HepG2 (cell line): ENCODE results near the gene ZNF440. TPM values are rescaled to one million over a fixed set of nuclear protein-coding genes. Genes with fewer than 3 reads are reported as not detected.

Experiments
- CHD4 ChIP-seq: fragments of 200-600 bp; sonication (generic); IDR thresholded peaks from 2 replicates; pipeline ENCODE4 v1.7.0; 2017; ENCODE audit warnings: mild to moderate bottlenecking, low read length, borderline replicate concordance
- EED ChIP-seq: sonication (generic); formaldehyde crosslinking; IDR thresholded peaks from 2 replicates; pipeline ENCODE4 v1.5.0; 2020; ENCODE audit warnings: mild to moderate bottlenecking, missing genetic modification reagents
- KDM4B ChIP-seq: sonication (generic); formaldehyde crosslinking; IDR thresholded peaks from 2 replicates; pipeline ENCODE4 v1.4.0; 2020; ENCODE audit warnings: missing genetic modification reagents
- NKX3-1 ChIP-seq: sonication (generic); formaldehyde crosslinking; IDR thresholded peaks from 2 replicates; pipeline ENCODE4 v1.5.0; 2020; ENCODE audit warnings: missing genetic modification reagents
- PAF1 ChIP-seq: IDR thresholded peaks from 2 replicates; pipeline ENCODE4 v1.6.1; 2016; ENCODE audit warnings: missing genetic modification reagents, missing compliant biosample characterization
- RELA ChIP-seq: sonication (generic); formaldehyde crosslinking; IDR thresholded peaks from 2 replicates; pipeline ENCODE4 v1.4.0; 2020; ENCODE audit warnings: missing genetic modification reagents
- SP1 ChIP-seq, 2 experiments: fragments of 450-650 bp in 1 of 2; sonication (generic) in 1 of 2; formaldehyde crosslinking in 1 of 2; IDR thresholded peaks; 2 replicates each; pipeline versions ENCODE4 v1.4.0 to v1.6.1; 2016 to 2020; ENCODE audit warnings: missing genetic modification reagents in 1 of 2
- ZFYVE20 ChIP-seq: sonication (generic); formaldehyde crosslinking; IDR thresholded peaks from 2 replicates; pipeline ENCODE4 v1.8.0; 2023; ENCODE audit warnings: low read depth, mild to moderate bottlenecking, moderate library complexity, missing genetic modification reagents, borderline replicate concordance
- ZKSCAN8 ChIP-seq: IDR thresholded peaks from 2 replicates; pipeline ENCODE4 v1.6.1; 2016; ENCODE audit warnings: borderline replicate concordance, missing genetic modification reagents, missing compliant biosample characterization
- ZNF143 ChIP-seq: sonication (generic); formaldehyde crosslinking; IDR thresholded peaks from 2 replicates; pipeline ENCODE4 v1.4.0; 2020; ENCODE audit warnings: missing genetic modification reagents
- ZNF557 ChIP-seq: sonication (generic); formaldehyde crosslinking; IDR thresholded peaks from 2 replicates; pipeline ENCODE4 v1.4.0; 2020; ENCODE audit warnings: missing genetic modification reagents
- ZNF577 ChIP-seq: sonication (generic); formaldehyde crosslinking; IDR thresholded peaks from 2 replicates; pipeline ENCODE4 v1.4.0; 2020; ENCODE audit warnings: mild to moderate bottlenecking, low read depth, missing genetic modification reagents, borderline replicate concordance
- ZNF652 ChIP-seq: IDR thresholded peaks from 2 replicates; pipeline ENCODE4 v1.6.1; 2016; ENCODE audit warnings: low read depth, borderline replicate concordance
- ZNF670 ChIP-seq: sonication (generic); formaldehyde crosslinking; IDR thresholded peaks from 2 replicates; pipeline ENCODE4 v1.8.0; 2022; ENCODE audit warnings: mild to moderate bottlenecking, missing genetic modification reagents, borderline replicate concordance
- polyA plus RNA-seq, 8 experiments: library from polyadenylated mRNA; depleted of rRNA in 3 of 8; stranded (reverse) in 7 of 8; unstranded in 1 of 8; fragments of >200 nt; fragmentation: Illumina TruSeq in 4 of 8; extraction: Trizol in 4 of 8; gene quantifications; 2 replicates each; pipeline versions ENCODE4 v1.2.1 to v1.2.3, GENCODE V29; 2011 to 2016; ENCODE audit warnings: low read depth in 4 of 8, missing spikeins in 1 of 8, mixed read lengths in 1 of 8; ENCODE audit not compliant: insufficient read depth in 1 of 8
- total RNA-seq, 5 experiments: library from RNA; depleted of rRNA; stranded (reverse); fragments of >200 nt; fragmentation: Illumina TruSeq; extraction: Trizol; gene quantifications; 2 replicates each; pipeline ENCODE4 v1.2.3, GENCODE V29; 2016; ENCODE audit warnings: low read depth in 1 of 5
- TF ChIP-seq, protein P1 (sequence below): IDR thresholded peaks from 2 replicates; pipeline ENCODE4 v1.6.1; 2016; ENCODE audit warnings: low read depth, missing genetic modification reagents, missing compliant biosample characterization
- TF ChIP-seq, protein P2 (sequence below): sonication (generic); formaldehyde crosslinking; IDR thresholded peaks from 2 replicates; pipeline ENCODE4 v1.4.0; 2020; ENCODE audit warnings: mild to moderate bottlenecking, low read depth, missing genetic modification reagents
- TF ChIP-seq, protein P3 (sequence below): sonication (generic); formaldehyde crosslinking; IDR thresholded peaks from 2 replicates; pipeline ENCODE4 v1.8.1; 2022; ENCODE audit warnings: mild to moderate bottlenecking, missing genetic modification reagents
- TF ChIP-seq, protein P4 (sequence below): sonication (generic); formaldehyde crosslinking; IDR thresholded peaks from 2 replicates; pipeline ENCODE4 v1.4.0; 2020; ENCODE audit warnings: mild to moderate bottlenecking, missing genetic modification reagents
- TF ChIP-seq, protein P5 (sequence below): sonication (generic); formaldehyde crosslinking; IDR thresholded peaks from 2 replicates; pipeline ENCODE4 v1.5.0; 2020; ENCODE audit warnings: missing genetic modification reagents

Gene ZNF440
- total and polyA plus RNA-seq, 2 of the 13 experiments (the other 11 are each of a cell fraction or from before 2014, with no cell fraction given) = 2.7 to 12.4 TPM

DNA sequence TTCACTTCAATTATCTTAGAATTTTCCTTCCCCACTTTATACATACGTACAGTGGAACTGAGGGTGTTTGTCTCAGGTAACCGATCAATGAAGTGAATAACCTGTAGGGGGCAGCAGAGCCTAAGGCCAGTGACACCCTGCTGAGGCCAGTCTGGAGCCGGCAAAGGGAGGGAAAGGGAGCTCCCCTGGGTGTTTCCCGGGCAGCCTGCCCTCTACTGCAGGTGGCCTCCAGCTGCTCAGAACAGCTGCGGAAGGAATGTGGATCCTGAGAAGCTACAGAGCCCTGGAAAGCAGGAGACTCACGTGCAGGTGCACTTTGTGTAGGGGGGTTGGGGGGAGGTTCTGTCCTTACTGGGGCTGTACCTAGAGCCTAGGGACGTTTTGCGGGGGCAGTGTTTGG, 16.6 kb upstream of the ZNF440 start (continued):
- no peak for TF ChIP-seq ZKSCAN8 (CRISPR knock-in tag)
- TF ChIP-seq, protein P1, sequence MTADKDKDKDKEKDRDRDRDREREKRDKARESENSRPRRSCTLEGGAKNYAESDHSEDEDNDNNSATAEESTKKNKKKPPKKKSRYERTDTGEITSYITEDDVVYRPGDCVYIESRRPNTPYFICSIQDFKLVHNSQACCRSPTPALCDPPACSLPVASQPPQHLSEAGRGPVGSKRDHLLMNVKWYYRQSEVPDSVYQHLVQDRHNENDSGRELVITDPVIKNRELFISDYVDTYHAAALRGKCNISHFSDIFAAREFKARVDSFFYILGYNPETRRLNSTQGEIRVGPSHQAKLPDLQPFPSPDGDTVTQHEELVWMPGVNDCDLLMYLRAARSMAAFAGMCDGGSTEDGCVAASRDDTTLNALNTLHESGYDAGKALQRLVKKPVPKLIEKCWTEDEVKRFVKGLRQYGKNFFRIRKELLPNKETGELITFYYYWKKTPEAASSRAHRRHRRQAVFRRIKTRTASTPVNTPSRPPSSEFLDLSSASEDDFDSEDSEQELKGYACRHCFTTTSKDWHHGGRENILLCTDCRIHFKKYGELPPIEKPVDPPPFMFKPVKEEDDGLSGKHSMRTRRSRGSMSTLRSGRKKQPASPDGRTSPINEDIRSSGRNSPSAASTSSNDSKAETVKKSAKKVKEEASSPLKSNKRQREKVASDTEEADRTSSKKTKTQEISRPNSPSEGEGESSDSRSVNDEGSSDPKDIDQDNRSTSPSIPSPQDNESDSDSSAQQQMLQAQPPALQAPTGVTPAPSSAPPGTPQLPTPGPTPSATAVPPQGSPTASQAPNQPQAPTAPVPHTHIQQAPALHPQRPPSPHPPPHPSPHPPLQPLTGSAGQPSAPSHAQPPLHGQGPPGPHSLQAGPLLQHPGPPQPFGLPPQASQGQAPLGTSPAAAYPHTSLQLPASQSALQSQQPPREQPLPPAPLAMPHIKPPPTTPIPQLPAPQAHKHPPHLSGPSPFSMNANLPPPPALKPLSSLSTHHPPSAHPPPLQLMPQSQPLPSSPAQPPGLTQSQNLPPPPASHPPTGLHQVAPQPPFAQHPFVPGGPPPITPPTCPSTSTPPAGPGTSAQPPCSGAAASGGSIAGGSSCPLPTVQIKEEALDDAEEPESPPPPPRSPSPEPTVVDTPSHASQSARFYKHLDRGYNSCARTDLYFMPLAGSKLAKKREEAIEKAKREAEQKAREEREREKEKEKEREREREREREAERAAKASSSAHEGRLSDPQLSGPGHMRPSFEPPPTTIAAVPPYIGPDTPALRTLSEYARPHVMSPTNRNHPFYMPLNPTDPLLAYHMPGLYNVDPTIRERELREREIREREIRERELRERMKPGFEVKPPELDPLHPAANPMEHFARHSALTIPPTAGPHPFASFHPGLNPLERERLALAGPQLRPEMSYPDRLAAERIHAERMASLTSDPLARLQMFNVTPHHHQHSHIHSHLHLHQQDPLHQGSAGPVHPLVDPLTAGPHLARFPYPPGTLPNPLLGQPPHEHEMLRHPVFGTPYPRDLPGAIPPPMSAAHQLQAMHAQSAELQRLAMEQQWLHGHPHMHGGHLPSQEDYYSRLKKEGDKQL = no peak
- TF ChIP-seq, protein P2, sequence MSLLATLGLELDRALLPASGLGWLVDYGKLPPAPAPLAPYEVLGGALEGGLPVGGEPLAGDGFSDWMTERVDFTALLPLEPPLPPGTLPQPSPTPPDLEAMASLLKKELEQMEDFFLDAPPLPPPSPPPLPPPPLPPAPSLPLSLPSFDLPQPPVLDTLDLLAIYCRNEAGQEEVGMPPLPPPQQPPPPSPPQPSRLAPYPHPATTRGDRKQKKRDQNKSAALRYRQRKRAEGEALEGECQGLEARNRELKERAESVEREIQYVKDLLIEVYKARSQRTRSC (CRISPR knock-in tag) = no peak
- no peak for TF ChIP-seq NKX3-1
- TF ChIP-seq, protein P3, sequence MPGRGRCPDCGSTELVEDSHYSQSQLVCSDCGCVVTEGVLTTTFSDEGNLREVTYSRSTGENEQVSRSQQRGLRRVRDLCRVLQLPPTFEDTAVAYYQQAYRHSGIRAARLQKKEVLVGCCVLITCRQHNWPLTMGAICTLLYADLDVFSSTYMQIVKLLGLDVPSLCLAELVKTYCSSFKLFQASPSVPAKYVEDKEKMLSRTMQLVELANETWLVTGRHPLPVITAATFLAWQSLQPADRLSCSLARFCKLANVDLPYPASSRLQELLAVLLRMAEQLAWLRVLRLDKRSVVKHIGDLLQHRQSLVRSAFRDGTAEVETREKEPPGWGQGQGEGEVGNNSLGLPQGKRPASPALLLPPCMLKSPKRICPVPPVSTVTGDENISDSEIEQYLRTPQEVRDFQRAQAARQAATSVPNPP (CRISPR knock-in tag) = no peak
- no peak for TF ChIP-seq ZNF143 (CRISPR knock-in tag)
- 0 out of 2 replicates have a peak, but pooled peaks have one; percentile 16 for TF ChIP-seq ZNF652 (CRISPR knock-in tag)
- no peak for TF ChIP-seq CHD4
- TF ChIP-seq ZNF670 (CRISPR knock-in tag) = no peak
- TF ChIP-seq PAF1 (CRISPR knock-in tag) = no peak
- no peak for TF ChIP-seq ZNF577 (CRISPR knock-in tag)
- TF ChIP-seq ZNF557 = no peak
- 0 out of 2 replicates have a peak, but pooled peaks have one; percentile 25 for TF ChIP-seq KDM4B
- TF ChIP-seq, protein P4, sequence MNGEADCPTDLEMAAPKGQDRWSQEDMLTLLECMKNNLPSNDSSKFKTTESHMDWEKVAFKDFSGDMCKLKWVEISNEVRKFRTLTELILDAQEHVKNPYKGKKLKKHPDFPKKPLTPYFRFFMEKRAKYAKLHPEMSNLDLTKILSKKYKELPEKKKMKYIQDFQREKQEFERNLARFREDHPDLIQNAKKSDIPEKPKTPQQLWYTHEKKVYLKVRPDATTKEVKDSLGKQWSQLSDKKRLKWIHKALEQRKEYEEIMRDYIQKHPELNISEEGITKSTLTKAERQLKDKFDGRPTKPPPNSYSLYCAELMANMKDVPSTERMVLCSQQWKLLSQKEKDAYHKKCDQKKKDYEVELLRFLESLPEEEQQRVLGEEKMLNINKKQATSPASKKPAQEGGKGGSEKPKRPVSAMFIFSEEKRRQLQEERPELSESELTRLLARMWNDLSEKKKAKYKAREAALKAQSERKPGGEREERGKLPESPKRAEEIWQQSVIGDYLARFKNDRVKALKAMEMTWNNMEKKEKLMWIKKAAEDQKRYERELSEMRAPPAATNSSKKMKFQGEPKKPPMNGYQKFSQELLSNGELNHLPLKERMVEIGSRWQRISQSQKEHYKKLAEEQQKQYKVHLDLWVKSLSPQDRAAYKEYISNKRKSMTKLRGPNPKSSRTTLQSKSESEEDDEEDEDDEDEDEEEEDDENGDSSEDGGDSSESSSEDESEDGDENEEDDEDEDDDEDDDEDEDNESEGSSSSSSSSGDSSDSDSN (CRISPR knock-in tag) = peak; percentile 85
- TF ChIP-seq, protein P5, sequence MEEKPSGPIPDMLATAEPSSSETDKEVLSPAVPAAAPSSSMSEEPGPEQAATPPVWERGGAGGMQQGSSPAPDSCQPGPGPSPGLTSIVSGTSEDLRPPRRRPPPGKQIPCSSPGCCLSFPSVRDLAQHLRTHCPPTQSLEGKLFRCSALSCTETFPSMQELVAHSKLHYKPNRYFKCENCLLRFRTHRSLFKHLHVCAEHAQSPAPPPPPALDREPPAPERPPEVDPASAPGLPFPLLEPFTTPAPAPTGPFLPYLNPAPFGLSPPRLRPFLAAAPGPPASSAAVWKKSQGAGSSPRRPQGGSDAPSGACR (CRISPR knock-in tag) = peak; percentile 69; the same call in 1 of the 2 replicates
- no peak for TF ChIP-seq EED
- no peak for TF ChIP-seq ZFYVE20 (CRISPR knock-in tag)
- TF ChIP-seq SP1 (IDR thresholded peaks at IDR 0.05) = no peak
- no peak for TF ChIP-seq SP1 (CRISPR knock-in tag; IDR thresholded peaks at IDR 0.05)
- 0 out of 2 replicates have a peak, but pooled peaks have one; percentile 54 for TF ChIP-seq RELA
